Gastrocnemius medialis (tissue), 4 donors: Measurements from ENCODE around the gene NDUFS5. TPM values are rescaled to one million over a fixed set of nuclear protein-coding genes. Genes with fewer than 3 reads are reported as not detected.

Experiments used
- ATAC-seq, 2 donors: fragments of 150-250 bp; one replicate each; pipeline ENCODE4 v1.9.1; 2016
- DNase-seq, 2 donors: peaks; one replicate each; pipeline ENCODE4 v3.0.0-alpha.2; 2019
- H3K27ac ChIP-seq, 4 donors: fragments of 200-600 bp; sonication (generic); 1 replicate in 1 of 4; 2 replicates in 3 of 4; pipeline ENCODE4 v1.5.1; 2016 to 2018; ENCODE audit warnings: mild to moderate bottlenecking in 2 of 4, moderate library complexity in 1 of 4
- H3K27me3 ChIP-seq, 3 donors: fragments of 200-600 bp; sonication (generic) in 2 of 3; 1 replicate in 1 of 3; 2 replicates in 2 of 3; pipeline versions ENCODE4 v1.5.1 to v1.6.0; 2016 to 2019; ENCODE audit warnings: mild to moderate bottlenecking in 1 of 3, moderate library complexity in 1 of 3
- H3K36me3 ChIP-seq, 2 donors: fragments of 200-600 bp; sonication (generic) in 1 of 2; one replicate each; pipeline ENCODE4 v1.5.1; 2017 to 2018
- H3K4me1 ChIP-seq, 2 donors: fragments of 200-600 bp; sonication (generic) in 1 of 2; one replicate each; pipeline ENCODE4 v1.5.1; 2016 to 2017; ENCODE audit warnings: mild to moderate bottlenecking in 2 of 2
- H3K4me3 ChIP-seq, 4 donors: fragments of 200-600 bp; sonication (generic) in 3 of 4; 1 replicate in 1 of 4; 2 replicates in 3 of 4; pipeline ENCODE4 v1.5.1; 2016 to 2019; ENCODE audit warnings: mild to moderate bottlenecking in 2 of 4
- H3K9me3 ChIP-seq, 3 donors: fragments of 200-600 bp; sonication (generic) in 2 of 3; 1 replicate in 1 of 3; 2 replicates in 2 of 3; pipeline ENCODE4 v1.5.1; 2016 to 2019
- POLR2A ChIP-seq, 2 donors: fragments of 450-650 bp; IDR thresholded peaks; one replicate each; pipeline ENCODE4 v1.6.1; 2017; ENCODE audit warnings: antibody characterized with exemption in 2 of 2, mild to moderate bottlenecking in 2 of 2, moderate library complexity in 2 of 2
- in situ Hi-C, 4 donors: fragments of 200-750 bp; cut with MboI; loops; one replicate each; pipeline versions ENCODE4 v1.15.0 to v1.8.0; 2017; ENCODE audit warnings: low sequenced_read_pairs in 4 of 4
- intact Hi-C: fragments of 100-400 bp; cut with DNase I; formaldehyde crosslinking; loops from one replicate; pipeline ENCODE4 v1.15.1; 2023; ENCODE audit warnings: low total_unique reads
- total RNA-seq, 4 donors: library from RNA; depleted of rRNA; stranded (reverse); fragments of >200 nt; gene quantifications; one replicate each; pipeline versions ENCODE4 v1.1.0 to v1.2.3, GENCODE V29; 2016
- TF ChIP-seq, protein P1 (sequence below), 5 experiments: fragments of 450-650 bp in 3 of 5; fragments of 200-600 bp in 2 of 5; sonication (generic) in 2 of 5; IDR thresholded peaks in 4 of 5; conservative IDR thresholded peaks in 1 of 5; 1 replicate in 4 of 5; 2 replicates in 1 of 5; pipeline ENCODE4 v1.5.1; 2016 to 2019; ENCODE audit warnings: antibody characterized with exemption in 5 of 5, mild to moderate bottlenecking in 3 of 5, moderate library complexity in 3 of 5

NDUFS5 gene
- total RNA-seq, 4 donors from 2014 or later, result 603 to 976 (median 911) TPM

DNA sequence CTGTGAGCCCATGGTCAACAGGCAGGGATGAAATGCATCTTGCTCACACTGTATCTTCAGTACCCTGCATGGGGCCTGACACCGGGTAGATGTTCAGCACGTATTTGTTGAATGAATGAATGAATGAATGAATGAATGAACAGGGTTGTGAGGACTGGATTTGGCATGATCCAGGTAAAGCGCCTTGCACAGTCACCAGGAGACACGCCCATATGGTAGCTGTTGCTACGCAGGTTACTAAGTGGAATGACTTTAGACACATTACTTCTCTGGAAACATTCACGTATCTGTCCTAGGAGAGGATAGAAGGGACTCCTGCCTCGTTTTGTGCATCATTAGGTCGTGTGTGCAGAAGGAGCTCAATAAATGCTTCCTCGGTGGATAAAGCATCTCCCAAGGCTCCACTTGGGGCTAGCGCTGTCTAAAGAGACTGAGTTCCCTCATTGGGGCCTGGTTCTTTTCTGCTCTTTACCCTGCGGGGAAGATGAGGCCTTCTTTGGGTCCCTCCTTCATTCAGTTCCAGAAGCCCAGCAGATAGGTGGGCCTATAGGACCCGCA lies 54.2 kb downstream of the NDUFS5 start:
- intact Hi-C loops, result no loop called here
- H3K36me3 ChIP-seq, result no peaks in the 10 kb centered on the region
- ATAC-seq, result no peak
- no peak overlapping the region for H3K27ac ChIP-seq
- no peaks in the 10 kb centered on the region for H3K9me3 ChIP-seq
- DNase-seq, result no peak
- peaks cover 0 to 5% of the 10 kb centered on the region in 2 donors for H3K4me1 ChIP-seq
- H3K4me3 ChIP-seq, result peak overlapping the region in 2 of 4 donors; percentile 49 to 61
- TF ChIP-seq, protein P1, sequence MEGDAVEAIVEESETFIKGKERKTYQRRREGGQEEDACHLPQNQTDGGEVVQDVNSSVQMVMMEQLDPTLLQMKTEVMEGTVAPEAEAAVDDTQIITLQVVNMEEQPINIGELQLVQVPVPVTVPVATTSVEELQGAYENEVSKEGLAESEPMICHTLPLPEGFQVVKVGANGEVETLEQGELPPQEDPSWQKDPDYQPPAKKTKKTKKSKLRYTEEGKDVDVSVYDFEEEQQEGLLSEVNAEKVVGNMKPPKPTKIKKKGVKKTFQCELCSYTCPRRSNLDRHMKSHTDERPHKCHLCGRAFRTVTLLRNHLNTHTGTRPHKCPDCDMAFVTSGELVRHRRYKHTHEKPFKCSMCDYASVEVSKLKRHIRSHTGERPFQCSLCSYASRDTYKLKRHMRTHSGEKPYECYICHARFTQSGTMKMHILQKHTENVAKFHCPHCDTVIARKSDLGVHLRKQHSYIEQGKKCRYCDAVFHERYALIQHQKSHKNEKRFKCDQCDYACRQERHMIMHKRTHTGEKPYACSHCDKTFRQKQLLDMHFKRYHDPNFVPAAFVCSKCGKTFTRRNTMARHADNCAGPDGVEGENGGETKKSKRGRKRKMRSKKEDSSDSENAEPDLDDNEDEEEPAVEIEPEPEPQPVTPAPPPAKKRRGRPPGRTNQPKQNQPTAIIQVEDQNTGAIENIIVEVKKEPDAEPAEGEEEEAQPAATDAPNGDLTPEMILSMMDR (IDR thresholded peaks at IDR 0.05 in 4 of 5, conservative IDR thresholded peaks at IDR 0.05 in 1 of 5), result no peak
- no peak for TF ChIP-seq POLR2A (IDR thresholded peaks at IDR 0.05)
- in situ Hi-C loops, result loop anchor here in 2 of 4 donors (10.0 to 25.0 kb wide), 2 partner anchors 86 to 218 kb away; partner anchors contain the start of genes MYCBP (in 2 of the 2), RRAGC (in 2 of the 2) and AKIRIN1 (in 1 of the 2)
- H3K27me3 ChIP-seq, result peaks cover 16 to 27% (median 21%) of the 10 kb centered on the region in 3 donors

- Histone ChIP-seq H3K4me1 (peaks cover 0 to 5% of the 10 kb centered on the region in 2 donors), H3K9me3 (no peaks in the 10 kb centered on the region), H3K4me3 (peak overlapping the region in 3 of 4 donors; percentile 22 to 61 (median 49)), H3K27ac (no peak overlapping the region), H3K27me3 (peaks cover 16 to 27% (median 21%) of the 10 kb centered on the region in 3 donors), H3K36me3 (no peaks in the 10 kb centered on the region)
- ATAC-seq, result no peak
- TF ChIP-seq, protein P1 (IDR thresholded peaks at IDR 0.05 in 4 of 5, conservative IDR thresholded peaks at IDR 0.05 in 1 of 5), result no peak
- no peak for TF ChIP-seq POLR2A (IDR thresholded peaks at IDR 0.05)
- in situ Hi-C loops (loop anchor here in 2 of 4 donors (10.0 to 25.0 kb wide), 2 partner anchors 86 to 219 kb away; partner anchors contain the start of genes MYCBP (in 2 of the 2), RRAGC (in 2 of the 2) and AKIRIN1 (in 1 of the 2)), intact Hi-C loops (no loop called here)
- no peak for DNase-seq
Observed at GRCh38 chr1:39080831-39081270, 54.7 kb downstream of the NDUFS5 start.

DNA sequence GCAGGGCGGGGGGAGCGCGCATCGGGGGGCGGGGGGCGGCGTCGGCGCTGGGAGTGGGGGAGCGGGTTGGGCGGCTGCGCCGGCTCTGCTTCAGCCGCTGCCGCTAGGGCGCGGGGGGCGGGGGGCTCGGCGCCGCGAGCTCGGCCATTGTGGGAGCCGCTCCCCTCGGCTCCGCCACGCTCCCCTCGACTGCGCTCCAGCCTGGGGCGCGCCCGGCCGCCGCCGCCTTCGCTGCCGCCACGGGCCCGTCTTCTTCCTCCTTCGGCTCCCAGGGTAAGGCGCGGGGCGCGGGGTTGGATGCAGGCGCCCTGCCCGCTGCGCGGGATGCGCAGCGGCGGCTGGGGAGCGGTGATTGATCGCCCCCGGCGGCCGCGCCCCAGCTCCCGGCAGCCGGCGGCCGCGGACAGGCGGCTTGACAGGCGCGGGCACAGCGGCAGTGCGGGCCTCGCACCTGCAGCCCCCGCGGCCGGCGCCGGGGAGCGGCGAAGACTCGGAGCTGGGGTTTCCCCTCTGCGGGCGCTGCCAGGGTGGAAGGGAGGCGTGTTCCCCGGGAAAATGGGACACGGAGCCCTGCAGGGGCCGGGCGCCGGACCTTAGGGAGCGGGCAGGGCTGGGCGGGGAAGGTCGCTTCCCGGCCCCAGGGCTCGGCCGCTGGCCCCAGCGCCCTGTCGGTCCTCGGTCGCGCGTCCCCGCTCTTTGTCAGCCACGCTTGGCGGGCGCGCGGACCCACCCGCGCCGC lies 55.3 kb downstream of the NDUFS5 start:
- Histone ChIP-seq H3K36me3 (no peaks in the 10 kb centered on the region), H3K27me3 (peaks cover 16 to 27% (median 21%) of the 10 kb centered on the region in 3 donors), H3K4me1 (peaks cover 0 to 5% of the 10 kb centered on the region in 2 donors), H3K4me3 (peak overlapping the region; percentile 45 to 61 (median 53)), H3K9me3 (no peaks in the 10 kb centered on the region), H3K27ac (no peak overlapping the region)
- intact Hi-C loops, result no loop called here
- TF ChIP-seq, protein P1 (IDR thresholded peaks at IDR 0.05 in 4 of 5, conservative IDR thresholded peaks at IDR 0.05 in 1 of 5), result peak in 1 of 5 experiments; percentile 14
- TF ChIP-seq POLR2A (IDR thresholded peaks at IDR 0.05), result no peak
- in situ Hi-C loops, result loop anchor here in 2 of 4 donors (10.0 to 25.0 kb wide), 2 partner anchors 87 to 219 kb away; partner anchors contain the start of genes MYCBP (in 2 of the 2), RRAGC (in 2 of the 2) and AKIRIN1 (in 1 of the 2)
- no peak for DNase-seq
- ATAC-seq, result peak; percentile 27 to 35

DNA sequence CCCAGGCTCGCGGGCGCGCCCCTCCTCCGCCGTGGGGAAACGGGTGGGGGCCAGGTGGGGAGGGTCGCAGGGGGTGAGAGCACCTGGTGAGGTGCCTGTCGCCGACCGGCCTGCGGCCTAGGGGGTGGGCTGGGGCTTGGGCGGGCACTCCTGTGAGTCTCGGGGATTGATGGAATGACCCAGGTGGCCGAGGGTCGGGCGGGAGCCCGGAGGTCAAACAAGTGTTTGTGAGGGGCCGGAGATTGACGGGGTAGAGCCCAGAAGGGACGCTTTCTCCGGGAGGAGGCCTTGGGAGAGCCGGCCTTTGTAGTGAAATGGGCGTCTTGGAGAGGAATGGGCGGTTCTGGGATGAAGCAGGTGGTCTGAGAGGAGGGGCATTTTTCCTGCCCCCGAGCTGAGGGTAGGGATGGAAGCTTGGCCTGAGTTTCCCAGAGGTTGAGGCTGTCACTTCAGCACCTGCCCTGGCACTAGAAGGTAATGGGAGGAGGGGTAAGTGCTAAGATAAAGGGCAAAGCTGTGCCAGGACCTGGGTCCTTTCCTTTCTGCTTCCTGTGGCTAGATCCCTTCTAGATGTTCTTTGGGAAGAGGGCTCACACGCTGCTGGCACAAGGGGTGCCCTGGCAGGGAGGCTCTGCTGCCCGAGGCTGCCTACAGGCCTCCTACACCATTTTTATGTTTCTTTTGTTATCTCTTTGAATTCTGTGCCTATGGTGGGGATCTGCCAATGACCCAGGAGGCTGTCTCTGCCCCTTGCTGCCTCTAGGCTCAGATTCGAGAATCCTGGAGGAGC lies 56.1 kb downstream of the NDUFS5 start:
- intact Hi-C loops (no loop called here), in situ Hi-C loops (loop anchor here in 2 of 4 donors (10.0 to 25.0 kb wide), 2 partner anchors 87 to 220 kb away; partner anchors contain the start of genes MYCBP (in 2 of the 2), RRAGC (in 2 of the 2) and AKIRIN1 (in 1 of the 2))
- H3K27me3 ChIP-seq, result peaks cover 16 to 27% (median 21%) of the 10 kb centered on the region in 3 donors
- no peak for ATAC-seq
- H3K4me3 ChIP-seq, result peak overlapping the region; percentile 45 to 61 (median 53)
- H3K4me1 ChIP-seq, result peaks cover 0 to 5% of the 10 kb centered on the region in 2 donors
- DNase-seq, result no peak
- H3K36me3 ChIP-seq, result no peaks in the 10 kb centered on the region
- TF ChIP-seq, protein P1 (IDR thresholded peaks at IDR 0.05 in 4 of 5, conservative IDR thresholded peaks at IDR 0.05 in 1 of 5), result no peak
- TF ChIP-seq POLR2A (IDR thresholded peaks at IDR 0.05), result no peak
- H3K9me3 ChIP-seq, result no peaks in the 10 kb centered on the region
- no peak overlapping the region for H3K27ac ChIP-seq
